ENCODE data around the gene LRFN2. TPM values are rescaled to one million over a fixed set of nuclear protein-coding genes. Genes with fewer than 3 reads are reported as not detected.

The LRFN2 gene
- total RNA-seq, 4 donors from 2014 or later: 0.83 TPM; not detected in 3

DNA sequence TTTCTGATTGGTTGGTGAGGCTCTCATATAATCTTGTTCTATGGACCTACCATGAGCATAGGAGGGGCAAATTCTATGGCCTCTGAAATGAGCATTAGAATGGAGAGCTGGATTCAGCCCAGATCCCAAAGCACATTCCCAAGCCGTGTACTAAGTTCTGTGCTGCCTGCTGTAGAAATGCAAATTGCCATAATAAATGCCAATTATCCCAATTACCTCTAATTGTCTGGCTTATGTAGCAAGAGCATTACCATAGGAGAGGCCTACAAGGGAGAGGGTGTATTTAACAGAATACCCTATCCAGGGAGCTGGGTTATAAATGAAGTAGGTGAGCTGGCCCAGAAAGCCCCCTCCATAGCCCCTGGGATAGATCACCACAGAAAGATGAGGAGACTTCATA, 126.8 kb downstream of the LRFN2 start:
- Histone ChIP-seq H3K27ac (no peak overlapping the region), H3K9me3 (no peaks in the 10 kb centered on the region), H3K4me3 (no peak overlapping the region), H3K27me3 (no peaks in the 10 kb centered on the region), H3K36me3 (no peaks in the 10 kb centered on the region), H3K4me1 (no peaks in the 10 kb centered on the region)
- TF ChIP-seq, protein P1, sequence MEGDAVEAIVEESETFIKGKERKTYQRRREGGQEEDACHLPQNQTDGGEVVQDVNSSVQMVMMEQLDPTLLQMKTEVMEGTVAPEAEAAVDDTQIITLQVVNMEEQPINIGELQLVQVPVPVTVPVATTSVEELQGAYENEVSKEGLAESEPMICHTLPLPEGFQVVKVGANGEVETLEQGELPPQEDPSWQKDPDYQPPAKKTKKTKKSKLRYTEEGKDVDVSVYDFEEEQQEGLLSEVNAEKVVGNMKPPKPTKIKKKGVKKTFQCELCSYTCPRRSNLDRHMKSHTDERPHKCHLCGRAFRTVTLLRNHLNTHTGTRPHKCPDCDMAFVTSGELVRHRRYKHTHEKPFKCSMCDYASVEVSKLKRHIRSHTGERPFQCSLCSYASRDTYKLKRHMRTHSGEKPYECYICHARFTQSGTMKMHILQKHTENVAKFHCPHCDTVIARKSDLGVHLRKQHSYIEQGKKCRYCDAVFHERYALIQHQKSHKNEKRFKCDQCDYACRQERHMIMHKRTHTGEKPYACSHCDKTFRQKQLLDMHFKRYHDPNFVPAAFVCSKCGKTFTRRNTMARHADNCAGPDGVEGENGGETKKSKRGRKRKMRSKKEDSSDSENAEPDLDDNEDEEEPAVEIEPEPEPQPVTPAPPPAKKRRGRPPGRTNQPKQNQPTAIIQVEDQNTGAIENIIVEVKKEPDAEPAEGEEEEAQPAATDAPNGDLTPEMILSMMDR (IDR thresholded peaks at IDR 0.05): no peak
- no peak for TF ChIP-seq POLR2A (IDR thresholded peaks at IDR 0.05)
- no peak for DNase-seq

DNA sequence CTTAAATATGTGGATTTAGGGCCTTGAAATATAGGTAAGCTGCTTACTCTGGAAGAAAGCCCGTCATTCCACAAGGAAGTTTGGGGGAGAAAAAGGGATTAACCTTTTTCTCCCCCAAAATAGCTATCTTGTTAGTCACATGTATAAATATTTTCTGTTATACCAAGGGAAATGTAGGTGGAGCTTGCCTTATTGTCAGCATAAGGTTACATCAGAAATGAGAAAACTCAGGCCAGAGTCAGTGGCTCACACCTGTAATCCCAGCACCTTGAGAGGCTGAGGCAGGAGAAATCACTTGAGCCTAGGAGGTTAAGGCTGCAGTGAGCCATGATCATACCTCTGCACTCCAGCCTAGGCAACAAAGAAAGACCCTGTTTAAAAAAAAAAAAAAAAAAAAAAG, 129.9 kb downstream of the LRFN2 start:
- Histone ChIP-seq H3K4me3 (no peak overlapping the region), H3K36me3 (no peaks in the 10 kb centered on the region), H3K9me3 (no peaks in the 10 kb centered on the region), H3K27me3 (no peaks in the 10 kb centered on the region), H3K4me1 (no peaks in the 10 kb centered on the region), H3K27ac (no peak overlapping the region)
- TF ChIP-seq, protein P1 (IDR thresholded peaks at IDR 0.05): no peak
- TF ChIP-seq POLR2A (IDR thresholded peaks at IDR 0.05): no peak
- no peak for DNase-seq

DNA sequence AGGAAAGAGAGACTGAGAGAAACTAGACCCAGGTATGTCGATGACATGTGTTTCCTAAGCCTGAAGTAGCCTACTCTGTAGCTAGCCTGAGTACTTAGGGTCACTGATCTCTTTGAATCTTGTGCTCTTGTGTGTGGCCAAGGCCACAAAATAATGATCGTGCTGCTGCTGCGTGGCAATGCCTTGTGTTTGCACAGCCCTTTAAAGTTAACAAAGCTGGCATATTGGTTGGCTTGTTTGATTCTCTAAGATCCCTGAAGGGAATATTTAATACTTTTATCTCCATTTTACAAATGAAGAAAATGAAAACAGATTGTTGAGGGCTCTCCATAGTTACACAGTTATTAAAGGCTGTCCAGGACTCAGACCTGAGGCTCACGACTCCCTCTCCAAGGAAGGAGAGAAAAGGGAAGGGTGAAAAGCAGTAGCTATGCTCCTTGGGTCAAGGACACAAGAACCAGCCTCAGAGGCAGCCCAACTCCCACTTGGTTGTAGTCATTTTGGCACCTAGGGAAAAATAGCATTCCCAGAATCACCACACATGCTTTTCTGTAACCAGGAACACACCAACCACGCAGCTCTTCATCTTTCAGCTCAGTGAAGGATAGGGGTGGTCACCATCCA, 130.7 kb downstream of the LRFN2 start:
- H3K4me3 ChIP-seq: no peak overlapping the region
- no peak for DNase-seq
- no peaks in the 10 kb centered on the region for H3K27me3 ChIP-seq
- no peaks in the 10 kb centered on the region for H3K4me1 ChIP-seq
- no peaks in the 10 kb centered on the region for H3K9me3 ChIP-seq
- no peaks in the 10 kb centered on the region for H3K36me3 ChIP-seq
- no peak for TF ChIP-seq POLR2A (IDR thresholded peaks at IDR 0.05)
- TF ChIP-seq, protein P1 (IDR thresholded peaks at IDR 0.05): no peak
- H3K27ac ChIP-seq: no peak overlapping the region

DNA sequence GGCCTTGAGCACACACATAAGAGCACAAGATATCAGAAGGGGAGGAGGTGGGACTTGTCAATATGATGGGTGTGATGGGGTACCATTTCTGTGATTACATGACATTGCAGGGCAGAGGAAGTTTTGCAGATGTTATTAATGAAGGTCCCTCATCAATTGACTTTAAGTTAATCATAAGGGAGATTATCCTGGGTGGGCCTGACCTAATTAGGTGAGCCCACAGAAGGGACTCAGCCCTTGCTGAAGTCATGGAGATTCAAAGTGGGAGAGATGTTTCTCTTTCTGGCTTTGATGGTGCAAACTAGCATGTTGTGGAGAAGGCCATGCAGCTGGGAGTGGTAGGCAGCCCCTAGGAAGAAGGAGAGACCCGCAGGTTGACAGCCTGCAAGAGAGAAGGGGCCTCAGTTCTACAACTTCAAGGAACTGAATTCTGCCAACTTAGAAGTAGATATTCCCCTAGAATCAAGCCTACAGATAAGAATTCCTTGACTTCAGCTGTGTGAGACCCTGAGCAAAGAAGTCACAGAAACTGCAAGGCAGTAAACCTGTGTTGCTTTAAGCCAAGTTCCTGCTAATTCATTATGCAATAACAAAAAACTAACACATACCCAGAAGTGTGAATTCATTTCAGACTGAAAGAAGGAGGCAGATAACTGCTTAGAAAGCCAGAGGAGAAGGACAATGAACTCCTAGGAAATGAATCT, 131.3 kb downstream of the LRFN2 start:
- TF ChIP-seq, protein P1 (IDR thresholded peaks at IDR 0.05): no peak
- no peak for TF ChIP-seq POLR2A (IDR thresholded peaks at IDR 0.05)
- no peaks in the 10 kb centered on the region for H3K9me3 ChIP-seq

DNA sequence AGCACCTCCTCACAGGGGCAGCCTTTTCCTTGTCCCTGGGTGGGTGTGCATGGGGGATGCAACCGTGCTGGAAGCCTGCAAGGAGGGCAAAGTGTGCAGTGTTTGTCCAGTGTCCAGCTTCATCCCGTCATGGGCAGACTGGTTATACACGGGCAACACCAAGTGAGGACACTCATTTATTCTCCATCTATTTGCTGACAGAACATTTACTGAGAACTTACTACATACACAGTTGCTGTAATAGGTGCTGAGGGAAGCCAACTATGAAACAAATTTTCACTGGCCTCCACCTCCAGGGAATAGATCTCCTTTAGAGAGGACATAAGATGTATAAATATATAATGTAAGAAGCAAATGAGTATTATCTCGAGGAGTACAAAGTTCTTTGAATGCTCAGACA, 136.7 kb downstream of the LRFN2 start:
- no peaks in the 10 kb centered on the region for H3K4me1 ChIP-seq

More for the DNA sequence above, 131.3 kb downstream of the LRFN2 start:
- Histone ChIP-seq H3K27ac (no peak overlapping the region), H3K4me1 (no peaks in the 10 kb centered on the region), H3K36me3 (no peaks in the 10 kb centered on the region), H3K4me3 (no peak overlapping the region), H3K27me3 (no peaks in the 10 kb centered on the region)
- DNase-seq: no peak

More for the DNA sequence above, 136.7 kb downstream of the LRFN2 start:
- Histone ChIP-seq H3K27me3 (no peaks in the 10 kb centered on the region), H3K36me3 (no peaks in the 10 kb centered on the region), H3K27ac (no peak overlapping the region), H3K4me3 (no peak overlapping the region), H3K9me3 (no peaks in the 10 kb centered on the region)
- DNase-seq: no peak
- TF ChIP-seq POLR2A (IDR thresholded peaks at IDR 0.05): no peak
- TF ChIP-seq, protein P1 (IDR thresholded peaks at IDR 0.05): no peak
